HepG2 (cell line): ENCODE data around the gene ALDOA. TPM values are rescaled to one million over a fixed set of nuclear protein-coding genes. Genes with fewer than 3 reads are reported as not detected.

Source experiments
- AGO1 ChIP-seq: fragments of 200-400 bp; formaldehyde crosslinking; IDR thresholded peaks from 2 replicates; pipeline ENCODE4 v1.6.1; 2017; ENCODE audit warnings: mild to moderate bottlenecking, low read depth, low read length, moderate library complexity; ENCODE audit not compliant: poor library complexity, severe bottlenecking
- AHR ChIP-seq: IDR thresholded peaks from 2 replicates; pipeline ENCODE4 v1.6.1; 2018; ENCODE audit warnings: missing genetic modification reagents, missing compliant biosample characterization
- ARNTL ChIP-seq: sonication (generic); formaldehyde crosslinking; IDR thresholded peaks from 2 replicates; pipeline ENCODE4 v1.4.0; 2020; ENCODE audit warnings: mild to moderate bottlenecking, missing genetic modification reagents
- BCL6 ChIP-seq: IDR thresholded peaks from 2 replicates; pipeline ENCODE4 v1.6.1; 2016; ENCODE audit warnings: missing genetic modification reagents, missing compliant biosample characterization
- CREB3 ChIP-seq: sonication (generic); formaldehyde crosslinking; IDR thresholded peaks from 2 replicates; pipeline ENCODE4 v1.5.0; 2020; ENCODE audit warnings: missing genetic modification reagents
- EEA1 ChIP-seq: sonication (generic); formaldehyde crosslinking; IDR thresholded peaks from 2 replicates; pipeline ENCODE4 v1.5.1; 2020; ENCODE audit warnings: mild to moderate bottlenecking, missing genetic modification reagents, borderline replicate concordance
- GPN1 ChIP-seq: sonication (generic); formaldehyde crosslinking; IDR thresholded peaks from 2 replicates; pipeline ENCODE4 v1.5.1; 2020; ENCODE audit warnings: missing genetic modification reagents, borderline replicate concordance
- MXI1 ChIP-seq: IDR thresholded peaks from 3 replicates; pipeline ENCODE4 v1.6.1; 2012; ENCODE audit warnings: low read depth, low read length, inconsistent platforms, borderline replicate concordance
- ONECUT2 ChIP-seq: sonication (generic); formaldehyde crosslinking; IDR thresholded peaks from 2 replicates; pipeline ENCODE4 v1.4.0; 2020; ENCODE audit warnings: missing genetic modification reagents
- PAX8 ChIP-seq: sonication (generic); formaldehyde crosslinking; IDR thresholded peaks from 2 replicates; pipeline ENCODE4 v1.8.0; 2022; ENCODE audit warnings: mild to moderate bottlenecking, missing genetic modification reagents, borderline replicate concordance
- REST ChIP-seq, 2 experiments: IDR thresholded peaks; 2 replicates each; pipeline ENCODE4 v1.6.1; 2011 to 2012; ENCODE audit warnings: low read length in 2 of 2, borderline replicate concordance in 1 of 2, low read depth in 1 of 2, mild to moderate bottlenecking in 1 of 2, moderate library complexity in 1 of 2
- RXRA ChIP-seq: sonication (generic); formaldehyde crosslinking; IDR thresholded peaks from 2 replicates; pipeline ENCODE4 v1.5.1; 2020; ENCODE audit warnings: missing genetic modification reagents
- SOX5 ChIP-seq: IDR thresholded peaks from 2 replicates; pipeline ENCODE4 v1.6.1; 2016; ENCODE audit warnings: borderline replicate concordance
- TCF7 ChIP-seq: sonication (generic); IDR thresholded peaks from 2 replicates; pipeline ENCODE4 v1.6.1; 2016; ENCODE audit warnings: antibody characterized with exemption, low read depth
- TCF7L2 ChIP-seq: IDR thresholded peaks from 2 replicates; pipeline ENCODE4 v1.6.1; 2011; ENCODE audit warnings: mild to moderate bottlenecking, low read depth, low read length, moderate library complexity
- THAP11 ChIP-seq: IDR thresholded peaks from 2 replicates; pipeline ENCODE4 v1.6.1; 2016; ENCODE audit warnings: missing biosample characterization, missing genetic modification reagents
- YEATS2 ChIP-seq: sonication (generic); formaldehyde crosslinking; IDR thresholded peaks from 2 replicates; pipeline ENCODE4 v1.4.0; 2020; ENCODE audit warnings: missing genetic modification reagents, borderline replicate concordance
- ZNF30 ChIP-seq: sonication (generic); formaldehyde crosslinking; IDR thresholded peaks from 2 replicates; pipeline ENCODE4 v1.5.0; 2020; ENCODE audit warnings: mild to moderate bottlenecking, missing genetic modification reagents
- ZNF331 ChIP-seq: sonication (generic); formaldehyde crosslinking; IDR thresholded peaks from 2 replicates; pipeline ENCODE4 v1.4.0; 2020; ENCODE audit warnings: missing genetic modification reagents
- ZNF34 ChIP-seq: sonication (generic); formaldehyde crosslinking; IDR thresholded peaks from 2 replicates; pipeline ENCODE4 v1.4.0; 2020; ENCODE audit warnings: mild to moderate bottlenecking, missing genetic modification reagents, borderline replicate concordance
- ZNF558 ChIP-seq: sonication (generic); formaldehyde crosslinking; IDR thresholded peaks from 2 replicates; pipeline ENCODE4 v1.9.0; 2022; ENCODE audit warnings: mild to moderate bottlenecking, missing genetic modification reagents, borderline replicate concordance
- ZNF564 ChIP-seq: sonication (generic); formaldehyde crosslinking; IDR thresholded peaks from 2 replicates; pipeline ENCODE4 v1.8.1; 2023; ENCODE audit warnings: mild to moderate bottlenecking, missing genetic modification reagents
- polyA plus RNA-seq, 8 experiments: library from polyadenylated mRNA; depleted of rRNA in 3 of 8; stranded (reverse) in 7 of 8; unstranded in 1 of 8; fragments of >200 nt; fragmentation: Illumina TruSeq in 4 of 8; extraction: Trizol in 4 of 8; gene quantifications; 2 replicates each; pipeline versions ENCODE4 v1.2.1 to v1.2.3, GENCODE V29; 2011 to 2016; ENCODE audit warnings: low read depth in 4 of 8, missing spikeins in 1 of 8, mixed read lengths in 1 of 8; ENCODE audit not compliant: insufficient read depth in 1 of 8
- total RNA-seq, 5 experiments: library from RNA; depleted of rRNA; stranded (reverse); fragments of >200 nt; fragmentation: Illumina TruSeq; extraction: Trizol; gene quantifications; 2 replicates each; pipeline ENCODE4 v1.2.3, GENCODE V29; 2016; ENCODE audit warnings: low read depth in 1 of 5

The ALDOA gene
- total and polyA plus RNA-seq, 2 of the 13 experiments (the other 11 are each of a cell fraction or from before 2014, with no cell fraction given): 925 to 1,884 TPM

- TF ChIP-seq TCF7: 0 out of 2 replicates have a peak, but pooled peaks have one; percentile 32
- peak; percentile 77 for TF ChIP-seq ARNTL (CRISPR knock-in tag)
- no peak for TF ChIP-seq CREB3 (CRISPR knock-in tag)
- peak; percentile 57 for TF ChIP-seq RXRA (CRISPR knock-in tag)
- no peak; the same call in 2 of the 3 replicates for TF ChIP-seq MXI1
- TF ChIP-seq YEATS2 (CRISPR knock-in tag): peak; percentile 75
- TF ChIP-seq ZNF331 (CRISPR knock-in tag): peak; percentile 11; the same call in 1 of the 2 replicates
- TF ChIP-seq THAP11 (CRISPR knock-in tag): peak; percentile 51; the same call in 1 of the 2 replicates
- no peak for TF ChIP-seq ZNF30 (CRISPR knock-in tag)
- TF ChIP-seq REST (IDR thresholded peaks at IDR 0.05; ENCODE audit: borderline replicate concordance in 1 of 2, low read depth in 1 of 2, low read length in 2 of 2): no peak; a peak in 1 of 4 replicates
- no peak for TF ChIP-seq ONECUT2 (CRISPR knock-in tag)
- no peak for TF ChIP-seq GPN1
- TF ChIP-seq ZNF558 (CRISPR knock-in tag): peak; percentile 46; the same call in 1 of the 2 replicates
- TF ChIP-seq EEA1: peak; percentile 1; the same call in 1 of the 2 replicates
- TF ChIP-seq SOX5 (CRISPR knock-in tag): peak; percentile 18; the same call in 1 of the 2 replicates
- TF ChIP-seq PAX8: peak; percentile 42; the same call in 1 of the 2 replicates
- TF ChIP-seq ZNF34 (CRISPR knock-in tag): peak; percentile 80; the same call in 1 of the 2 replicates
- peak; percentile 93; the same call in 1 of the 2 replicates for TF ChIP-seq AHR
- TF ChIP-seq BCL6 (CRISPR knock-in tag): no peak
- peak; percentile 91 for TF ChIP-seq AGO1
- peak; percentile 83 for TF ChIP-seq ZNF564 (CRISPR knock-in tag)
- no peak for TF ChIP-seq TCF7L2
Measured at GRCh38 chr16:30063893-30064728, 1.4 kb upstream of the ALDOA start (continued).
